Measurements from ENCODE around the gene ATF6B.
A peak's percentile ranks its signal among the peaks of the same experiment; 100 is the strongest.

The ATF6B gene

DNA sequence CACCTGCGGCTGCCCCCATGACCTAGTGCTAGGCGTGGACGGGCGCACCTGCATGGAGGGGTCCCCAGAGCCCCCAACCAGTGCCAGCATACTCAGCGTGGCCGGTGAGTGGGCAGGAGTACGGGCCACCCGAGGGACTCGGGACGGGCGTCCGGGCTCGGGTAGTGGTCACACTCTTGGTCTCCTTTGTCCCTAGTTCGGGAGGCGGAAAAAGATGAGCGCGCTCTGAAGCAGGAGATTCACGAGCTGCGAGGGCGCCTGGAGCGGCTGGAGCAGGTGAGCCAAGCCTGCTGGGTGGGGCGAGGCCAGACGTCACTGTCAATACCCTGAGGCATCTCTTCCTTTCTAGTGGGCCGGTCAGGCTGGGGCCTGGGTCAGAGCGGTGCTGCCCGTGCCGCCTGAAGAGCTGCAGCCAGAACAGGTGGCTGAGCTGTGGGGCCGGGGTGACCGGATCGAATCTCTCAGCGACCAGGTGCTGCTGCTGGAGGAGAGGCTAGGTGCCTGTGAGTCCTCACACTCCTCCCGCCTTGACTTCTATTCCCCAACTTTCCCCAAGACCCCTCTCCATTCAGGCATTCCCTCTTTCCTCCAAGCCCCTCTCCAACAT, 39.2 kb upstream of the ATF6B start:
- no peak for ATAC-seq (replicated peaks)
- no peak overlapping the region for H3K27ac Mint-ChIP-seq
- H3K4me1 Mint-ChIP-seq, result peaks cover 16 to 18% of the 10 kb centered on the region in 2 donors
- H3K9me3 Mint-ChIP-seq, result no peaks in the 10 kb centered on the region
- H3K4me3 Mint-ChIP-seq, result no peak overlapping the region
- no peak for DNase-seq
- H3K27me3 Mint-ChIP-seq, result no peaks in the 10 kb centered on the region
- H3K36me3 Mint-ChIP-seq, result peaks cover 43 to 59% of the 10 kb centered on the region in 2 donors

DNA sequence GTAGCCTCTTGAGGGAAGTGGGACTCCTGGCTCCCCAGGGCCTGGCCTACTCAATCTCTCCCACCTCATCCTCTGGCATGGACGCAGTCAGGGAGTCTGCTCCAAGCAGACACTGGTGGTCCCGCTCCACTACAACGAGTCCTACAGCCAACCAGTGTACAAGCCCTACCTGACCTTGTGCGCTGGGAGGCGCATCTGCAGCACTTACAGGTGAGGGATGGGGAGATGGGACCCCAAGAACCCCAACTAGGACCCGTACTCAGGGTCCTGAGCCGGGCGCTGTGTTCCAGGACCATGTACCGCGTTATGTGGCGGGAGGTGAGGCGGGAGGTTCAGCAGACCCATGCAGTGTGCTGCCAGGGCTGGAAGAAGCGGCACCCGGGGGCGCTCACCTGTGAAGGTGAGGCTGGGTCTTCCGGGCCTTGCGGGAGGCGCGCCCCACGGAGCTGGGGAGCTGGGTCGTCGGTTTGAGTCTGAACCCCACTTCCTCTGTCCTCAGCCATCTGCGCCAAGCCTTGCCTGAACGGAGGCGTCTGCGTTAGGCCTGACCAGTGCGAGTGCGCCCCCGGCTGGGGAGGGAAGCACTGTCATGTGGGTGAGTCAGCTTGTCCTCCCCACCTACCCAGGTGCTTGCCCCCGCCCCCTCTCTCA, 38.5 kb upstream of the ATF6B start:
- H3K36me3 Mint-ChIP-seq, result peaks cover 43 to 63% of the 10 kb centered on the region in 2 donors
- H3K27ac Mint-ChIP-seq, result no peak overlapping the region
- no peaks in the 10 kb centered on the region for H3K9me3 Mint-ChIP-seq
- ATAC-seq (replicated peaks) (no peak), DNase-seq (no peak)
- H3K4me1 Mint-ChIP-seq, result peaks cover 16 to 18% of the 10 kb centered on the region in 2 donors
- no peak overlapping the region for H3K4me3 Mint-ChIP-seq
- no peaks in the 10 kb centered on the region for H3K27me3 Mint-ChIP-seq

DNA sequence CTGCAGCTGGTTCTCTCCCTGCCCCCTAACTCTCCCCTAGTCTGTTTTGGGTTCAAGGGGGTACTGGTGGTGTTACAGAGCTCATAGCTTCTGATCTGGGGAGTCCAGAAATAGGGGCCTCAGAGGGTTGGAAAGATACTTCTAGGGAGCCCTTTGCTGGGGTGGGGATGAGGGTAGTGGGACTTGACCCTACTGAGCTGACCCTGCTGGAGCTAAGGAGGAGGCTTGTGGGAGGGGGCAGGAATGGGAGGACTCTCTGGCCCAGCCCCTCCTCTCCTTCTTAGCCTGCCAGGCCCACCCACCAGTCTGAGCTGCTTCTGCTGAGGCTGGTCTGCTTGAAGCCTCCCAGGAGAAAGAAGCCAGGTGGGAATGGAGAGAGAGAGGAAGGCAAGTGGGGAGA, 36.2 kb upstream of the ATF6B start, which contains the start of gene EGFL8:
Gene EGFL8, plus strand, starts transcription at position 301 of the 400 bp plus-strand sequence. CDS start 1,571 bp downstream, outside the sequence.
- no peak within 1 kb of the TSS for H3K27ac Mint-ChIP-seq
- no peak within 1 kb of the TSS for H3K4me3 Mint-ChIP-seq
- ATAC-seq (replicated peaks) (no peak), DNase-seq (no peak)
- no peaks in the 10 kb centered on the region for H3K9me3 Mint-ChIP-seq
- peaks cover 8 to 18% of the 10 kb centered on the region in 2 donors for H3K4me1 Mint-ChIP-seq
- H3K36me3 Mint-ChIP-seq, result peaks cover 26 to 42% of the 10 kb centered on the region in 2 donors
- no peaks in the 10 kb centered on the region for H3K27me3 Mint-ChIP-seq

DNA sequence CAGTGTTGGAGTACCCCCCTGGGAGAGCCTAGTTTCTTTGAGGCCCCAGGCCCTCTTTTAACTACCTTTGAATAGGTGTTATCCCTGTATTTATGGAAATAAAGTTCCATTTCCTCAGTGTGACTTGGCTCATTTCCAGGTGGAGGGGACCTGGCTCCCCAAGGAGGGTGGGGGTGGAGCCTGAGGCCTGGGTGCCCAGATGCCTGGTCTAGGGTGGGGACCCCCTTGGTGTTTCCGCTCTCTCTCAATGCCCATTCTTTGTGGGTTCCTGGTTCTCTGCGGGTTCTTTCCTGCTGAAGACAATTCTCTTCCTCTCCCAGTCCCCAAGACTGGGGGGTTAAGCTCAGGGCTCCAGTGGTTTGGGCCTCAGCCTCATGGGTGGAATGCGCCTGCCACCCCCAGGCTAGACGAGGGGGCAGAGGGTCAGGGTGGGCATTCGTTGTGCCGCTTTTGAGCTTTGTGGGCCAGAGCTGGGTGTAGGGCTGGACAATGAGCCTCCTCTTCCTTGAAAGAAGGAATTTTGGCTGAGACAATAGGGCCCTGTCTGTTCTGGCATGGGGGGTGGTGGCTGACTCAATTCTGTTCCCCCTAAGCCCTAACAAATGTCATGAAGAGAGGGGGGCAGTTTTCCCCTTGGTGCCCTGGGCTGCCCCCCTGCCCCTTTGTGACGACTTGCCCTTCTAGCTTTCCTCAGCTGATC, 35.7 kb upstream of the ATF6B start:
- Mint-ChIP-seq H3K27ac (no peak overlapping the region), H3K4me3 (no peak overlapping the region)

DNA sequence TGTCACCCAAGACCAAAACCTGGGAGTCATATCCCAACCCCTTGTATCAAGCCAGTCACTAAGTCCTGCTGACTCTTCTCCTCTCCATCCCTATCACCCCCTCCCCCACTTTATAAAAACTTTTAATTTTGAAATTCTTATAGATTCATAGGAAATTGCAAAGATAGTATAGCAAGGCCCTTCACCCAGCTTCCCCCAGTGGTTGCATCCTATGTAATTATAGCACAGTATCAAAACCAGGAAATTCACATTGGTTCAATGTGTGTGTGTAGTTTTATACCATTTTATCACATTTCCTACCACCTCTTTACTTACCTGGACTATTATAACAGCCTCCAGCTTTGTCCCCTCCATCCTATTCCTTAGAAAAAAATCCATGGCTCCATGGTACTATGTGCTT, 30.0 kb upstream of the ATF6B start:
- peaks cover 3 to 15% of the 10 kb centered on the region in 2 donors for H3K27me3 Mint-ChIP-seq
- ATAC-seq (replicated peaks) (no peak), DNase-seq (no peak)
- no peak overlapping the region for H3K27ac Mint-ChIP-seq
- H3K36me3 Mint-ChIP-seq, result peaks cover 14 to 30% of the 10 kb centered on the region in 2 donors
- H3K4me1 Mint-ChIP-seq, result peaks cover 19 to 27% of the 10 kb centered on the region in 2 donors
- H3K4me3 Mint-ChIP-seq, result no peak overlapping the region
- no peaks in the 10 kb centered on the region for H3K9me3 Mint-ChIP-seq

More for the DNA sequence above, 35.7 kb upstream of the ATF6B start:
- peaks cover 22 to 38% of the 10 kb centered on the region in 2 donors for H3K36me3 Mint-ChIP-seq
- H3K9me3 Mint-ChIP-seq, result no peaks in the 10 kb centered on the region
- no peak for DNase-seq
- no peaks in the 10 kb centered on the region for H3K27me3 Mint-ChIP-seq
- no peak for ATAC-seq (replicated peaks)
- H3K4me1 Mint-ChIP-seq, result peaks cover 8 to 17% of the 10 kb centered on the region in 2 donors

DNA sequence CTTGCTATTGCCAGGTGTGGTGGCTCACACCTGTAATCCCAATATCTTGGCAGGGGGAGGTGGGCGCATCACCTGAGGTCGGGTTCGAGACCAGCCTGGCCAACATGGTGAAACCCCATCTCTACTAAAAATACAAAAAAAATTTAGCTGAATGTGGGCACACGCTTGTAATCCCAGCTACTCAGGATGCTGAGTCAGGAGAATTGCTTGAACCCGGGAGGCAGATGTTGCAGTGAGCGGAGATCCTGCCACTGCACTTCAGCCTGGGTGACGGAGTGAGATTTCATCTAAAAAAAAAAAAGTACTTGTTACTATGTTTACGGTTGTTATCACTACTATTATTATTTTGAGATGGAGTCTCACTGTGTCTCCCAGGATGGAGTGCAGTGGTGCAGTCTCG, 28.8 kb upstream of the ATF6B start:
- no peaks in the 10 kb centered on the region for H3K9me3 Mint-ChIP-seq
- H3K4me1 Mint-ChIP-seq, result peaks cover 26 to 29% of the 10 kb centered on the region in 2 donors
- H3K27ac Mint-ChIP-seq, result no peak overlapping the region

GRCh38 chr6:32154514-32155161, 26.6 kb upstream of the ATF6B start:
- Mint-ChIP-seq H3K9me3 (no peaks in the 10 kb centered on the region), H3K4me1 (peaks cover 39% of the 10 kb centered on the region in 2 donors), H3K27me3 (peaks cover 35 to 49% of the 10 kb centered on the region in 2 donors), H3K4me3 (peak overlapping the region; percentile 89 to 98), H3K36me3 (peaks cover 11 to 20% of the 10 kb centered on the region in 2 donors), H3K27ac (peak overlapping the region; percentile 94)
- DNase-seq (peak; percentile 67), ATAC-seq (replicated peaks) (peak; percentile 87)

More for the DNA sequence above, 28.8 kb upstream of the ATF6B start:
- Mint-ChIP-seq H3K27me3 (peaks cover 14 to 26% of the 10 kb centered on the region in 2 donors), H3K4me3 (no peak overlapping the region), H3K36me3 (peaks cover 11 to 20% of the 10 kb centered on the region in 2 donors)
- ATAC-seq (replicated peaks) (no peak), DNase-seq (no peak)

- H3K9me3 Mint-ChIP-seq, result no peaks in the 10 kb centered on the region
- peak within 1 kb of the TSS; percentile 94 for H3K27ac Mint-ChIP-seq
- peak within 1 kb of the TSS; percentile 89 to 98 for H3K4me3 Mint-ChIP-seq
- peaks cover 41 to 54% of the 10 kb centered on the region in 2 donors for H3K27me3 Mint-ChIP-seq
- peaks cover 42 to 44% of the 10 kb centered on the region in 2 donors for H3K4me1 Mint-ChIP-seq
- H3K36me3 Mint-ChIP-seq, result peaks cover 13 to 23% of the 10 kb centered on the region in 2 donors
- peak; percentile 66 for DNase-seq
- ATAC-seq (replicated peaks), result peak; percentile 72 to 73
Observed at GRCh38 chr6:32153564-32154513, 25.8 kb upstream of the ATF6B start, which contains the start of gene PPT2. Gene PPT2 (plus strand): TSS chr6:32154141. CDS start chr6:32154595, 454 bp downstream.

DNA sequence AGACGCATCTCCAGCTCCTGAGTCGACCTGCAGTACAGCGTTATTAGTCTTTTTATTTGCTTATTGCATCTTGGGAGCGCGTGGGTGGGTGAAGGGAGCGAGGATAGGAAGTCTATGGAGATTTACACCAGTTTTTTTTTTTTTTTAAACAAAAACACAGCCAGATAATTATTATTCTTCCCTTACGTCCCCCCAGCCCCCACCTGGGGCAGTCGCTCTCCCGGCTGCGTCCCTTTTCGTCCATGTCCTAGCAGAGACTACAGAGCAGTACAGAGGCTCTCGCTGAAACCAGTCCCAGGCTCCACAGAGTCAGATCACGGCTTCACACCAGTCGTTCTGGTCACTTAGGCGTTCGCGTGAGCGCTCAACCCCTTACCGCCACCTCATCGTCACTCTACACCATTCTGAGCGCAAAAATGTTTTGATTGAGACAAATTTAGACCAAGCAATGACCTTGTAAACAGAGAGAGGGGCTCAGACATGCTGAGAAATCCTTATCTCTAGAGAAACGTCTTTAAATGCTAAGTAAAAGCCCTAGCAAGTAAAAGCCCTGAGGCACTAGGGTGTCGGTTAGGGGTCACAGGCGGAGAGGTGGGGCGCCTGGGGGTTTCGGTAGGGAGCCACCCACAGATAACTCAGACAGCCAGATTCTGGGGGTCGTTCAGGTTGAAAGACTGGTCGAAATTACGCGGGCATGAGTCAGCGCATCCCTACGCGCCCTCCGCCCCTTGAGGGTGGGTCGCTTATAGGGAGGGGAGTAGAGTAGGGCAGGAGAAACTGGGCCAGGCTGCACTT, 24.9 kb upstream of the ATF6B start:
- Mint-ChIP-seq H3K4me3 (peak overlapping the region; percentile 89 to 98), H3K27ac (peak overlapping the region; percentile 16), H3K36me3 (peaks cover 11 to 23% of the 10 kb centered on the region in 2 donors), H3K27me3 (peaks cover 50 to 63% of the 10 kb centered on the region in 2 donors), H3K4me1 (peaks cover 51 to 52% of the 10 kb centered on the region in 2 donors), H3K9me3 (no peaks in the 10 kb centered on the region)
- DNase-seq (no peak), ATAC-seq (replicated peaks) (no peak)

DNA sequence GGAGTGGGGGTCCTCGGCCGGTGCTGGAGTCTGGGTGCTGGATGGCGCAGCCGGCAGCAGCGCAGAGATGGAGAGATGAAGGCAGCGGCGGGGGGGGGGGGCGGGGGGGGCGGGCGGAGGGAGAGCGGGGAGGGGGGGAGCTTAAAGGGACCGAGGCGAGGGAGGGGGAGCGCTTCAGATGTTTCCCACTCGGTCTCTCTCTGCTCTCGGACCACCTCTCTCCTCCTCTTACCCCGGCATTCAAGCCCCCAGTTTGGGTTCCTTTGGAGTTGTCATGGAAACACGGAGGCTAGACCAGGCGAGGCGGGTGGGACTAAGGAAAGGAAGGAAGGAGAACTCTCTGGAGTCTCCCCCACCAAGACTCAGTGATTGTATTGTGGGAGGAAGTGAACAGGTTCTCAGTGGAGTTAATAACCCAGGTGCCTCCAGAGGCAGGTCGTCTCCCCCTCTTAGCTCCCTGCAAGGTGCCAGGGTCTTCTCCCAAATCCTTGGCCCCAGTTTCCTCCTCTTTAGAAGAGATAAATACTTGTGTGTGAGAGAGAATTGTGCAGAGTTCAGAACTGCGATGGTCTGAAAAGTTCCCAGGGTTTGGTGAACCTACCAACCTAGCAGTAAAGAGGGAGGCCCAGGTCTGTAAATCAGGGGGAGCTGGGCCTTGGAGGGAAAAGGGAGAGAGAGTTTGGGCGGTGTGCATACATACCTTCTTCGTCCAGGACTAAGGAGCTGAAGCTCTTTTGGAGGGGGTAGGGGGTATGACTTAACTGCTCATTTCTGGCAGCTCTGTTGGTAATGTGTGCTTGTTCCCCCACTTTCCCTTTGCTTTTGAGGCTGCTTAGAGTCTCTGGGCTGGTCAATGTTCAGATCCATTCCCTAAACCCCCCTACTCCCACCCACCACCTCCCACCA, 24.1 kb upstream of the ATF6B start, which contains the start of gene PRRT1:
Gene PRRT1, minus strand, starts transcription at position 77 of the 906 bp plus-strand sequence. CDS start 112 bp downstream, outside the sequence.
- DNase-seq (no peak), ATAC-seq (replicated peaks) (no peak)
- Mint-ChIP-seq H3K27me3 (peaks cover 57 to 71% of the 10 kb centered on the region in 2 donors), H3K36me3 (peaks cover 3 to 16% of the 10 kb centered on the region in 2 donors), H3K4me3 (no peak within 1 kb of the TSS), H3K27ac (peak within 1 kb of the TSS; percentile 16), H3K9me3 (no peaks in the 10 kb centered on the region), H3K4me1 (peaks cover 52 to 53% of the 10 kb centered on the region in 2 donors)

DNA sequence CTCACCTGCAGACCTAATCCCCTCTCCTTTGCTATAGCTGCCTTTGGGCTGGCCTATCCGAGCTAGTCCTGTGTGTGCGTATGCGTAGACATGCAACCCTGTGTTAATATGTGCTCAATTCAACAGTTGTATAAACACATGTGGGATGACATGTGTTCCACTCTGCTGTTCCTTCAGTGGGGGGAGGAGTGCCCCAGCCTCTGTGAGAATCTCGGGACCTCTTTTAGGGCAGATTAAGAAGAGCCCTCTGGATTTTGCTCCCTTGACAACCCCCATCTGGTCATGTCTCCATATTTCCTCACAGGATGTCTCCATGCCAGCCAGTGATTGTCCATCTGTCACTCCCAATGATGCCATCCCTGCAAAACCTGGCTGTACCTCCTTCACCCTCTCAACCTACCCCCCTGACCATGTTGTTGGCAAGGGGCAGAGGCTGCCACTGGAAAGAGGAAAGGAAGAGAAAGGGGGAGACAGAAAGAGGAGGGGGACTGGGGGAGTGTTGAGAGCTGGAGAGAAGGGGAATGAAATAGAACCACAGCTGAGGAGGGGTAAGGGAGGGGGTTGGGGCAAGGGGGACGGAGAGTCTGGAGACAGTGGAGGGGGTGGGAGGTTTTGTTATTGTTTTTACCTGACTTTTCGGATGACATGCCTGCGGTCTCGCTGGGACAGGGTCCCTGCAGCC, 23.3 kb upstream of the ATF6B start:
- DNase-seq, result no peak
- no peak overlapping the region for H3K27ac Mint-ChIP-seq

More for the DNA sequence above, 23.3 kb upstream of the ATF6B start:
- ATAC-seq (replicated peaks), result no peak
- Mint-ChIP-seq H3K4me3 (no peak overlapping the region), H3K36me3 (peaks cover 3 to 16% of the 10 kb centered on the region in 2 donors), H3K9me3 (no peaks in the 10 kb centered on the region), H3K4me1 (peaks cover 52 to 53% of the 10 kb centered on the region in 2 donors), H3K27me3 (peaks cover 65 to 78% of the 10 kb centered on the region in 2 donors)
